HG02678 (cell line): ENCODE data around the gene IL21R.
"Not testable (repeated sequence)": the region's sequence is repeated elsewhere in the genome, so short reads cannot be mapped to it uniquely, and the experiment has no call there.

ENCODE experiments used
- ATAC-seq: cut with Tn5 transposase; IDR thresholded peaks from one replicate; pipeline ENCODE4 v1.9.1; 2021; ENCODE audit warnings: mild to moderate bottlenecking, moderate library complexity; ENCODE audit not compliant: unreplicated experiment

The IL21R gene

GRCh38 chr16:27426423-27427408 lies 24.7 kb downstream of the IL21R start:
- peak; percentile 71 for ATAC-seq

GRCh38 chr16:27427538-27427937 lies 25.6 kb downstream of the IL21R start:
- no peak for ATAC-seq

- ATAC-seq = no peak
Measured at GRCh38 chr16:27428026-27428785, 26.2 kb downstream of the IL21R start.

- no peak for ATAC-seq
Measured at GRCh38 chr16:27429330-27429871, 27.4 kb downstream of the IL21R start.

- ATAC-seq = no peak
Measured at GRCh38 chr16:27429981-27430441, 28.0 kb downstream of the IL21R start.

GRCh38 chr16:27430512-27430911 lies 28.5 kb downstream of the IL21R start:
- ATAC-seq = peak; percentile 2

GRCh38 chr16:27430923-27431484 lies 29.0 kb downstream of the IL21R start:
- peak; percentile 34 for ATAC-seq

- ATAC-seq = no peak
Measured at GRCh38 chr16:27431773-27432532, 30.0 kb downstream of the IL21R start.

GRCh38 chr16:27432558-27432957 lies 30.6 kb downstream of the IL21R start:
- no peak for ATAC-seq

GRCh38 chr16:27433191-27433590 lies 31.2 kb downstream of the IL21R start:
- not testable (repeated sequence) for ATAC-seq

- ATAC-seq = no peak
Measured at GRCh38 chr16:27433636-27434035, 31.7 kb downstream of the IL21R start.

- ATAC-seq = no peak
Measured at GRCh38 chr16:27434141-27435051, 32.4 kb downstream of the IL21R start.

GRCh38 chr16:27435146-27435545 lies 33.2 kb downstream of the IL21R start:
- not testable (repeated sequence) for ATAC-seq

- ATAC-seq = no peak
Measured at GRCh38 chr16:27436065-27436464, 34.1 kb downstream of the IL21R start.

GRCh38 chr16:27436921-27437650 lies 35.1 kb downstream of the IL21R start:
- ATAC-seq = no peak

- no peak for ATAC-seq
Measured at GRCh38 chr16:27437946-27438345, 36.0 kb downstream of the IL21R start.

- ATAC-seq = no peak
Measured at GRCh38 chr16:27439271-27440018, 37.5 kb downstream of the IL21R start.

GRCh38 chr16:27441276-27441675 lies 39.3 kb downstream of the IL21R start:
- no peak for ATAC-seq
